ENCODE measurements around the gene TTC39B. TPM values are rescaled to one million over a fixed set of nuclear protein-coding genes. Genes with fewer than 3 reads are reported as not detected.

Gene TTC39B
- total RNA-seq, 1 donor from 2014 or later: 7.0 TPM

GRCh38 chr9:15271403-15271802 lies 35.6 kb downstream of the TTC39B start:
- Histone ChIP-seq H3K27ac (ENCODE audit: low read depth, low read length) (no peak overlapping the region), H3K27me3 (ENCODE audit: insufficient read depth, low read length) (no peaks in the 10 kb centered on the region), H3K9me3 (ENCODE audit: insufficient read depth, low read depth, low read length) (no peaks in the 10 kb centered on the region), H3K4me3 (ENCODE audit: insufficient read depth, low read depth, low read length) (no peak overlapping the region), H3K79me2 (ENCODE audit: insufficient read depth, low read length) (no peaks in the 10 kb centered on the region), H3K36me3 (ENCODE audit: insufficient read depth, low read length) (no peaks in the 10 kb centered on the region), H3K4me2 (ENCODE audit: low read length) (no peak overlapping the region), H4K20me1 (ENCODE audit: insufficient read depth, low read length) (no peaks in the 10 kb centered on the region), H3K4me1 (ENCODE audit: insufficient read depth, low read length) (peaks cover 4% of the 10 kb centered on the region), H2AFZ (ENCODE audit: low read depth, low read length) (no peak overlapping the region), H3K9ac (ENCODE audit: low read length) (no peak overlapping the region)
- Mint-ChIP-seq H3K4me1 (ENCODE audit: low read depth, unreplicated experiment) (peaks cover 13% of the 10 kb centered on the region), H3K9me3 (ENCODE audit: unreplicated experiment) (no peaks in the 10 kb centered on the region), H3K36me3 (ENCODE audit: low read depth, unreplicated experiment) (no peaks in the 10 kb centered on the region), H3K27ac (ENCODE audit: unreplicated experiment) (no peak overlapping the region), H3K27me3 (ENCODE audit: low read depth, unreplicated experiment) (no peaks in the 10 kb centered on the region), H3K4me3 (ENCODE audit: unreplicated experiment) (no peak overlapping the region)
- FAIRE-seq (no peak), DNase-seq (ENCODE audit: low read depth) (no peak)
- TF ChIP-seq CTCF (IDR thresholded peaks at IDR 0.05; ENCODE audit: insufficient read depth, low read depth, low read length) (no peak), EZH2 (IDR thresholded peaks at IDR 0.05; ENCODE audit: insufficient read depth, low read length) (no peak)

- H3K27ac ChIP-seq (ENCODE audit: low read depth, low read length): no peak overlapping the region
- H3K9me3 Mint-ChIP-seq (ENCODE audit: unreplicated experiment): no peaks in the 10 kb centered on the region
- H3K79me2 ChIP-seq (ENCODE audit: insufficient read depth, low read length): no peaks in the 10 kb centered on the region
- H3K27me3 Mint-ChIP-seq (ENCODE audit: low read depth, unreplicated experiment): no peaks in the 10 kb centered on the region
- peaks cover 4% of the 10 kb centered on the region for H3K4me1 ChIP-seq (ENCODE audit: insufficient read depth, low read length)
- H4K20me1 ChIP-seq (ENCODE audit: insufficient read depth, low read length): no peaks in the 10 kb centered on the region
- H3K9me3 ChIP-seq (ENCODE audit: insufficient read depth, low read depth, low read length): no peaks in the 10 kb centered on the region
- H2AFZ ChIP-seq (ENCODE audit: low read depth, low read length): no peak overlapping the region
- no peaks in the 10 kb centered on the region for H3K36me3 ChIP-seq (ENCODE audit: insufficient read depth, low read length)
- H3K4me3 Mint-ChIP-seq (ENCODE audit: unreplicated experiment): no peak overlapping the region
- no peak for FAIRE-seq
- H3K4me2 ChIP-seq (ENCODE audit: low read length): no peak overlapping the region
- H3K4me3 ChIP-seq (ENCODE audit: insufficient read depth, low read depth, low read length): no peak overlapping the region
- no peak overlapping the region for H3K9ac ChIP-seq (ENCODE audit: low read length)
- no peak for DNase-seq (ENCODE audit: low read depth)
- no peaks in the 10 kb centered on the region for H3K27me3 ChIP-seq (ENCODE audit: insufficient read depth, low read length)
- H3K27ac Mint-ChIP-seq (ENCODE audit: unreplicated experiment): no peak overlapping the region
- H3K36me3 Mint-ChIP-seq (ENCODE audit: low read depth, unreplicated experiment): no peaks in the 10 kb centered on the region
- TF ChIP-seq EZH2 (IDR thresholded peaks at IDR 0.05; ENCODE audit: insufficient read depth, low read length) (no peak), CTCF (IDR thresholded peaks at IDR 0.05; ENCODE audit: insufficient read depth, low read depth, low read length) (no peak)
- peaks cover 13% of the 10 kb centered on the region for H3K4me1 Mint-ChIP-seq (ENCODE audit: low read depth, unreplicated experiment)
Observed at GRCh38 chr9:15268782-15269181, 38.2 kb downstream of the TTC39B start.

- Histone ChIP-seq H3K36me3 (ENCODE audit: insufficient read depth, low read length) (no peaks in the 10 kb centered on the region), H2AFZ (ENCODE audit: low read depth, low read length) (no peak overlapping the region), H3K4me3 (ENCODE audit: insufficient read depth, low read depth, low read length) (no peak overlapping the region), H3K9ac (ENCODE audit: low read length) (no peak overlapping the region), H3K27ac (ENCODE audit: low read depth, low read length) (no peak overlapping the region), H3K4me2 (ENCODE audit: low read length) (no peak overlapping the region), H4K20me1 (ENCODE audit: insufficient read depth, low read length) (no peaks in the 10 kb centered on the region), H3K9me3 (ENCODE audit: insufficient read depth, low read depth, low read length) (no peaks in the 10 kb centered on the region), H3K79me2 (ENCODE audit: insufficient read depth, low read length) (no peaks in the 10 kb centered on the region), H3K4me1 (ENCODE audit: insufficient read depth, low read length) (peaks cover 4% of the 10 kb centered on the region), H3K27me3 (ENCODE audit: insufficient read depth, low read length) (no peaks in the 10 kb centered on the region)
- Mint-ChIP-seq H3K4me1 (ENCODE audit: low read depth, unreplicated experiment) (peaks cover 10% of the 10 kb centered on the region), H3K27ac (ENCODE audit: unreplicated experiment) (no peak overlapping the region), H3K27me3 (ENCODE audit: low read depth, unreplicated experiment) (no peaks in the 10 kb centered on the region), H3K9me3 (ENCODE audit: unreplicated experiment) (no peaks in the 10 kb centered on the region), H3K4me3 (ENCODE audit: unreplicated experiment) (no peak overlapping the region), H3K36me3 (ENCODE audit: low read depth, unreplicated experiment) (no peaks in the 10 kb centered on the region)
- no peak for FAIRE-seq
- TF ChIP-seq CTCF (IDR thresholded peaks at IDR 0.05; ENCODE audit: insufficient read depth, low read depth, low read length) (no peak), EZH2 (IDR thresholded peaks at IDR 0.05; ENCODE audit: insufficient read depth, low read length) (no peak)
- DNase-seq (ENCODE audit: low read depth): peak; percentile 25
Observed at GRCh38 chr9:15268317-15268716, 38.7 kb downstream of the TTC39B start.
